Activated naive CD4-positive, alpha-beta T cell (primary cell): Measurements from ENCODE around the gene AHRR.
"Not testable (repeated sequence)": the region's sequence is repeated elsewhere in the genome, so short reads cannot be mapped to it uniquely, and the experiment has no call there.

ENCODE experiments used
- DNase-seq, 4 experiments: peaks; one replicate each; lab custom pipeline; 2025; lab: John Stamatoyannopoulos, UW

The AHRR gene

DNA sequence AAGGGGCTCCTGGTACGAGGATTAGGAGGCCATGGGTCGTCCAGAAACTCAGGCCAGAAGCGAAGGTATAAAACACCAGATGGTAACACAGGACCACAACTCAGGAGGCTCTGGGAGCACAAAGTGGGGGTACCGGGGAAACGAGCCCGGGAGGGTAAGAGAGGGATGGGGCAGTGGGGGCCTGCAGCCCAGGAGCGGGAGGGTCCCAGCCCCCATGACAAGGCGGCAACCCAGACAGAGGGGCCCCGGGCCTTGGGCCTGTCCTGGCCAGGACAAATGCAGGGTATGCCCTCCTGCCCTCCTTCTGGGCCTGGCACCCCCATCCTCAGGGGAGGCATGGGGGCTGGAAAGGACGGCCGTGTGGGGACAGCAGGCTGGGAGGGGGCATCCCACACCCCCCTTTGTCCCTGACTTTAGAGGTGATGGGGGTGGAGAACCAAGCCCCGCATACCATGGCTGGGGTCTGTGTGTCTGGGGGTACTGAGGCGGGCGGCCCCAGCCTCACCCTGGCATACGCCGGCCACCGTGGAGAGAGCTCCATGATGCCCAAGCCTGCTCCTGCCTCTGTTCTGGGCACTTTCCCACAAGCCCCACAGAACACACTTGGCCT is 74.5 kb downstream of the AHRR start:
- no peak for DNase-seq

DNA sequence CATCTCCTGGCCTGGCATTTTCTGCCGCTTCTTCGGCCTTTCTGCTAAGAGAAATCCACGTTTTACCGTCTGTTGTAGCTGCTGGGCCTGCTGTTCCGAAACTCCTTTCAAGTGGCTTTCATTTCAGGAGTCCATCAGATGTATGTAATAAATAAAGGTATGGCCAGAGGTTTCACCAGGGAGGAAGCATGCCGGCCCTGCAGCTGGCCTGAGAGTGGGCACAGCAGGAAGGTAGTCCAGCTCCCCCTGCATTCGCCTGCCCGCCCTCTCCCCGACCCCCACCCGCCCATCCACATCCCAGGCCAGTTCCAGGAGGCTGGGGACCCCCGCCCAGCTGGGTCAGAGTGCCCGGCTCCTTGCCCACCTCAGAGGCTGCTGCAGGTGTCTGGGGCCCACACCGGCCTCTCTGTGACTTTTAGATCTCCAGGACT is 75.0 kb downstream of the AHRR start:
- no peak for DNase-seq

DNA sequence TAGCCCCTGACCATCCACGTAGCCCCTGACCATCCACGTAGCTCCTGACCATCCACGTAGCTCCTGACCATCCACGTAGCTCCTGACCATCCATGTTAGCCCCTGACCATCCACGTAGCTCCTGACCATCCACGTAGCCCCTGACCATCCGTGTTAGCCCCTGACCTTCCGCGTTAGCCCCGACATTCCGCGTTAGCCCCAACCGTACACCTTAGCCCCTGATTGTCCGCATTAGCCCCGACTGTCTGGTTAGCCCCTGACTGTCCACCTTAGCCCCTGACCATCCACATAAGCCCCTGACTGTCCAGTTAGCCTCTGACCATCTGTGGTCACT is 76.6 kb downstream of the AHRR start:
- not testable (repeated sequence) for DNase-seq

DNA sequence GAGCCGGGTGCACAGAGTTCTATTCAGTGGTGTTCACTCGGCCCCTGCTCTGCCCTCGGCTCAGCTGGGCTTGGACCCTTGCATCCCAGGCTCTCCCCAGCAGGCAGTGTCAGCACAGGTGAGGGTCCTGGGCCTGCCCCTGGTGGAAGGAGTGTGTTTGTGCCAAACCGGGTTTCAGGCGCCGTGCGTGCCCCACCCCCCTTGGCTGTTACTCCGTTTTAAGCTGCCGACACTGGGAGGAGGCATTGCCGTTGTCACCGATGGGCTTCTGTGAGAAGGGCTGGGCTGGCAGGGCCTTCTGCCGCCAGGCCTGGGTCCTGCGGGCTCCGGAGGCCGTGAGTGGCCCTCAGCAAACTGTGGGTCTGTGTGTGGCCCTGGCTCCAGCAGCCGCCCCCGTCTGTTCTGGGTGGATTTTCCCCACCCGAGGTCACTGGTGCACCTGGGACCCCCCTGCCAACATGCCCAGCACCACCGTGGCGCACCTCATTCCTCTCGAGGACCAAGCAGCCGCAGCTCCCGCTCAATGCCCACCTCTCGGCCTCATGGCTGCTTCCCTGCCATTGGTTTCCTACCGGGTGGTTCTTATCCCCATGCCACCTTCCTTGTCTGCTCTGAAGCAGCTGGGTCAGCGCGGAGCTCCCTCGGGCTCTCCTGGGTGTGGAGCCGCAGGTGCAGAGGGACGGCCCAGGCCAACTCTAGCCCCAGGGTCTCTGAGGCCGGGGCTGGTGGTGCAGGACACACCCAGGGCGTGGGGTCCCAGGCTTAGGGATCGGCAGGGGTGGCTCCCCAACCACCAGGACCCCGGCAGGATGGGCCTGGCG is 77.2 kb downstream of the AHRR start:
- DNase-seq = no peak

DNA sequence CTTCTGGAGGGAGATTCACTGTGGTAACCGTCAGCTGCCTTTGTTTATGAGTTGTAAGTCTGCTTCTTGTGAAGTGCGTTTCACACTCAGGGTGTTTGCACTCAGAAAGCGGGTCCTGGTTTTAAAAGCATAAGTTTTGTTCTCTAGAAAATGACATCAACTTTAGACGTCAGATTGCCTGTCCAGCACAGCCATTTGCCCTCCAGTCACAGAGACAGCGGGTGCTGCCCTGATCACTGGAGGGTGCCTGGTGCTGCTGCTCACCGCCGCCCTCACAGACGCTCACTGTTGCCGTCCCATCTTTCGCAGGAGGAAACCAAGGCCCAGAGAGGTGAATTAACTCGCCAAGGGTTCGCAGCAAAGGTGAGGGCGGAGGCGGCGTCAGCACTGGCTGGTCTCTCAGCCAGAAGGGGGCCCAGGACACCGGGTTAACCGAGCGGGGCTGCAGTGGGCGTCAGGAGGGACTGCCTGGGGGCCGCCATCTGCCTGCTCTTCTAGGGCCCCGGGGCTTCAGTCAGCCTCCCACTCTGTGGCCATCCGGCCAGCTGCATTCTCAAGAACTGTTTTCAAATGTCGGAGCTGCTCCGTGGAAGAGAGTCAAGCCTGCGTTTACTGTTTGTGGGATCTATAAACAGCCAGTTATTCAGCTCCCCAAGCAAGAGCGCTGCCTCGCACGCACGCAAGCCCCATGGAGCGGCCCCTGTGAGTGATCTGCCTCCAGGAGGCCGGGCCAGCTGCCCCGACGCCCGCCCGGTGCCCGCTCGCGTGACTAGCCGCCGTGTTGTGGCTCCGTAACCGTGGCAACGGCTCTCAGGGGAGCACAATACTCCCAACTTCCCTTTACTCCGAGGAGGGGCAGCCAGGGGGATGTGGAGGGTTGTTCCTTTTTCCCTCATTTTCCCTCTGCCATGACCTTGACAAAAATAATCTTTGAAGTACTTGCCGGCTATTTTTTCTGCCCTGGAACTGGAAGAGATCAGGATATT is 78.1 kb downstream of the AHRR start:
- no peak for DNase-seq

DNA sequence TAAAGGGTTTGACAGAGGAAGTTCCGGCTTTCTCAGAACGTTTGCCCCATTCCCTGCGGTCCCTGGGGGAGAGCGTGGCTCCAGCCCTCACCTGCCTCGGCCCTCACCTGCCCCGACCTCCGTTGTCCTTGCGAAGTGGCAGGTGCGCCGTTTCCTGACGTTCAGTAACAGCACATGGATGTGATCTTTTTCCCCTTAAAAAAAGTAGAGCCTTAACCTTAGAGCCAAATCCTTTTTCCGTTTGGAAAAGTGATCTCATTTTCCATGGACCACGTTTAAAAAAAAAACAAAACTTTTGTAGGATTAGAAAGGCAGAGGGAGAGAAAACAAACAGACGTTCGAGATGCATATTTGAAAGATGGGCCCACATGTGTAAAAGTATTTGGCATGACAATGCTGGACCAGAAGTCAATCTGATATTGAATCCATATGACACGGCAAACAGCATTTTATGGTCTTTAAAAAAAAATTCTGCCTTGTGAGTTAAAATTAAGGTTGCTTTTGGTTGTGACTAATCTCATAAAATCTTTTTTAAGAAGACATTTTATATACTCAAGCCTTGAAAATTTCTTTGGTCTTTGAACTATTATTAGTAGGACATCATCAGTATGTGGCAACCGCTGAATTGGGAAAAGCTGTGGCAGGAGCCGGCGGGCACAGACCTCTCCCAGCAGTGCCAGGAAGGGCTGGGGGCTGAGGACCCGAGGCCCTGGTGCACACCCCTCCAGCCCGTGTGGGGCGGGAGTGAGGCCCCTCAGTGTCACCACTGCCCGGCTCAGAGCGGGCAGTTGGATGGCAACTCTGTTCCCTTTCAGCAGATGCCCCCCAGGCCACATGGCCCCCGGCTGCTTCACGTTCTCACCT is 79.0 kb downstream of the AHRR start:
- DNase-seq = no peak

DNA sequence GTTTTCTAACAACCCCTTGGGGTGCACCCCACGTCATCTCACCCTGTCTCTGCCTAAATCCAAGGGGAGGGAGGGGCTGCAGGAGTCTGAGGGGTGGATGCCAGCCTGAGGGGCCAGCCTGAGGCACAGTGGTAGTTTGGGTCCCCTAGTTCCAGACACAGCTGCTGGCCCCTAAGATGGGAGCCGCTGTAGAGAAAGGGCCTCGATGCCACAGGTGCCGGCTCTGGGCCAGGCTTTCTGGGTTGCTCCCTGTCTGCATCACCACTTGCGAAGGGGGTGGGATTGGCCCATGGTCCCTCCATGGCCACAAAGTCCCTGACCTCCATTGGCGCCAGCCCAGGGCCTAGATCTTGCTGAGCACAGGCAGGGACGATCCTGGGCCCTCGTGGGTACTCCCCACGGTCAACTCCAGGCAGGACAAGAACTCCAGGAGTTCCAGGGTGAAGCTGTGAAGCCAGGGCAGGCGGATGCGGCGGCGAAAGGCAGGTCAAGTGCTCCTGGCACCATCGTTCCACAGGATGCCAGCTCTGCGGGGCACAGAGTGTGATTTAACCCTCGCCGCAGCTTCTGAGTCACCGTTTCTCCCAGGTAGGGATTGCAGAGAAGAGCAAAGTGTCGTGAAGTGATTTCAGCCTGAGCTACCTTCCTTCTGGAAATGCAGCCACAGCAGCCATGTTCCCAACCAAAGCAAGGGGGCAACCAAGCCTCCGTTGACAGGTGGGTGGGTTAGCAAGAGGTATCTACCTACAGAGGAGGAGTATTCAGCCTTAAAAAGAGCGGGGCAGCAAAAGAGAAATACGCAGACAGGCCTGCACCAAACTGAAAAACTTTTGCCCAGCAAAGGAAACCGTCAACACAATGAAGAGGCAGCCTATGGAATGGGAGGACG is 79.9 kb downstream of the AHRR start:
- DNase-seq = no peak

DNA sequence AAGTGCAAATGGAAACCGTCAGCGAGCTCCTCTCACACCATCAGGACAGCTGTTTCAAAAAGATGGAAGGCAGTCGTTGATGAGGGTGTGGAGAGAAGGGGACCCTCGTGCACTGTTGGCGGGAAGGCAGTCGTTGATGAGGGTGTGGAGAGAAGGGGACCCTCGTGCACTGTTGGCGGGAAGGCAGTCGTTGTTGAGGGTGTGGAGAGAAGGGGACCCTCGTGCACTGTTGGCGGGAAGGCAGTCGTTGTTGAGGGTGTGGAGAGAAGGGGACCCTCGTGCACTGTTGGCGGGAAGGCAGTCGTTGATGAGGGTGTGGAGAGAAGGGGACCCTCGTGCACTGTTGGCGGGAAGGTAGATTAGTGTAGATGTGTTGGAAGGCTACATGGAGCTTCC is 80.7 kb downstream of the AHRR start:
- not testable (repeated sequence) for DNase-seq

DNA sequence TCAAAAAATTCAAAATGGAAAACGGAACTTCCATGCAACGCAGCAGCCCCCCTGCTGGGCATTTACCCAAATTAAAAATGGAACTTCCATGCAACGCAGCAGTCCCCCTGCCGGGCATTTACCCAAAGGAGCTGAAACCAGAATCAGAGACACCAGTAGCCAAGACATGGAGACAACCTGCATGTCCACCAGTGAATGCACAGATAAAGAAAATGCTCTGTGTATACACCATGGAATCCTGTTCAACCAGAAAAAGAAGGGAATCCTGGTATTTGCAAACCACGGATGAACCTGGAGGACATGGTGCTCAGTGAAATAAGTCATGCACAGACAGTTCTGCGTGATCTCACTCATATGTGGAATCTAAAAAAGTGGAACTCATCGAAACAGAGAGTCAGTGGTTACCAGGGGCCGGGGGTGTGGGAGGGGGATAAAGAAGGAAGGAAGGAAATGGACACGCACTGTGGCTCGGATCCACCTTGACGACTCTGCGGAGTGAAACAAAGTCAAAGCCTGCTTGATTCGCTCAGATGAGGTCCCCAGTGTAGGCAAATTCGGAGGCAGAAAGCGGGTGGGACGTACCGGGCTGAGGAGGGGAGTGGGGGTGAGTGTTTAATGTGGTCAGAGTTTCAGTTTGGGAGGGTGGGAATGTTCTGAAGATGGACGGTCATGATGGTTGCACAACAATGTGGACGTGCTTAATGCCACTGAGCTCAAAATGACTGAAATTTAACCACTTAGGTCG is 81.3 kb downstream of the AHRR start:
- DNase-seq = no peak

DNA sequence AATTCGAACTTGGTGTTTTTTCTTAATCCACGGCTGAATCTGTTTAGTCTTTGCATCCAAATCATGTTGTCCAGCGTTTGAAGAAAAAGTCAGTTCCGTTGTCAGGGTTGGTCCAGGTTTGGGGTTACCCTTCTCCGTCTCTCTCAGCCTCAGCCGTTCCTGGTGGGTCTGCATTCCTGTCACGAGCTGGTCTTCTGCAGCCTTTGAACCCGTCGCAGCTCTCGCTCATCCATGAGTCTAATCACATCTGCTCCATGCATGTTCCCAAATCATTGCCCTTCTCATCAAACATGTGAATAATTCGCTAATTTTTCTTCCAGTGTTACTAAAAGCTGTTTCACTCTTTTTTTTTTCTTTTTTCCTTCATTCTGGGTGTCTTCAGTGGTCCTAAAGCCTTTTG is 82.5 kb downstream of the AHRR start:
- no peak for DNase-seq

DNA sequence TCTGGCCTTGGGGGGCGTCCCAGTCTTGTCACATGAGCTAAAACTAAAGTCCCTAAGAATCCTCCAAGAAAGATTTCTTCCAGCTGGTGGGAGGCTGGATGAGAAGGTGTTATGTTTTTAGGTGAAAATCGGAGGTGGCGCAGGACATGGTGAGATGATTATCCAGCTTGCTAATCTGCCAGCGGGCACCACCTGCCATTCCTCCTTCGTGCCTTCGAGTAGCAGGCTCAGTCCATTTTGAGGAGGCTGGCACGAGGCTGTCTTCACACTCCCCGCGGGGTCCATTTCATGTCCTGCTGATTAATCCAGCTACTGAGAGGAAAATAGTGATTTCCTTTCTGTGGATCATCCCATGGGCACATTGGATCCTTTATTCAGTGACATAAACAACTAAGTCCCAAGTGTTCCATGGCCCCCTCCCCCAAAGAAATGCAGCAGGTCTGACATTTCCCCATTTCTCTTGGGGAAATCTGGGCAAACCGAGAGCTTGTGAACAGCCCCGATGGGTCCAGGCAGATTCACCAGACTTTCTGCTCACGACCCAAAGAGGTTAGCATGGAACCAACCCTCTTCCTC is 83.2 kb downstream of the AHRR start:
- no peak for DNase-seq

DNA sequence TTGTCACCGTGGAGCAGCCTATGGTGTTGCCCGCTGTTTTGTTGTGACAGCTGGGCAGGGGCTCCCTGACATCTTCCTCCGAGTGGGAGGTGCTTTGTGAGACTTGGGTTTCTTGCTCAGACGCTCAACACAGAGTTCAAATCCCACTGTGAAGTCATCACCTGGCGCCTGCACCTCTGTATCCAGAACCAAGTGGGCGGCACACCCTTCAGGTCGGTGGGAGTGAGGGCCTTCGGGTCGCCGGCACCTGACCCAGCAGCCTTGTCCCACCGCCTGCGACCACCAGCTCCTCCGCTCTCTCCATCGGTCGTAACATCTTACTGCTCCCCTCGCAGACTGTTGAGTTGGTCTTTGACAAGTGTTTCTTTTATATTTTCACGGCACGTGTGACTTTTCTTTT is 83.9 kb downstream of the AHRR start:
- DNase-seq = no peak

DNA sequence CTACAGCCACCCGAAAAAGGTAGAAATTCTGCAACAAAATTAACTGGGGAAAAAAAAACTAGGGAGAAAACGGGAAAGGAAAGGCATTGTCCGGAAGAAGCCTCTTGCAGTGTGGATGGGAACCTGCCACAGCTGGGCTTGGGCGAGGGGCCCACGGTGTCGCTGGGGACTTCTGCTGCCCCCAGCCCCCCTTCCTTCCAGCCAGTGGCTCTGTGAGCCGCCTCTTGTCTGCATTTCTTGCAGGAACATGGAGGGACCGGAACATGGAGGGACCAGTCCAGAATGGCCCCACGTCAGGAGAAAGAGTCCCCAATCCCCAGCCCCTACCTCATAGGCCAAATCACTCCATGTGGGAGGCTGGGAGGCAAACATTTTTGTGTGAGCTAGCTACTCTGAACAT is 84.5 kb downstream of the AHRR start:
- DNase-seq = no peak

DNA sequence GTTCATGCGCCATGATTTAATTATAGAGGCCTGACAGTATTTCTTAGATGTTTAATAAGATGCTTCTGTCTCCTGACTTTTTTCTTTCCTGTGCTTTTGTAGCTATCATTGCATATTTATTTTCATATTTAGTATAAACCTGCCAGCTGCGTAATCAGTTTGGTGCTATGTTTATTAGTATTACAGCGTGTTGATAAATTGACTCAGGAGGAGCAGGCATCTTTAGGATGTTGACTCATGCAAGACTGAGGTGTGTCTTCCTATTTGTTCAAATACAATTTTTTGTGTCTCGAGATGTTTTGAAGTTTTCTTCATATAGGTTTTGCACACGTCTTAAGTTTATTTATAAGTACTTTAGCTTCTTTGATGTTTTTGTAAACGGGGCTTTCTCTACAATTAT is 85.5 kb downstream of the AHRR start:
- no peak for DNase-seq

DNA sequence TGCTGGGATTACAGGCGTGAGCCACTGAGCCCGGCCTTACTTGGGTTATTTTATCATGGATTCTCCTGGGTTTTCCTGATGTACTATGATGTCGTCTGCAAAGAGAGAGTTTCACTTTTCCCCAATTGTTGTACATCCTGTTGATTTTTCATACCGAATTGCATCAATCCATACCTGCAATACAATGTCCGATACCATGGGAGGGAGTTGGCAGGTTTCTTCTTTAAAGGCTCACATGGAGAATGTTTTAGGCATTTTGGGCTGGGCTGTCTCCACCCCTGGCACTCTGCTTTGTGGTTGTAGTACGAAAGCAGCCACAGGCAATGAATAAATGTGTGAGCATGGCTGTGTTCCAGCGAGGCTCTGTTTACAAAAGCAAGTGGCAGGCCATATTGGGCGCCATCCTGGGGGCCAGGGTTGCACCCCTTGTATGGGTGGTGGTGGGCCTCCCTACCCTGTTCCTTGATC is 86.3 kb downstream of the AHRR start:
- no peak for DNase-seq

DNA sequence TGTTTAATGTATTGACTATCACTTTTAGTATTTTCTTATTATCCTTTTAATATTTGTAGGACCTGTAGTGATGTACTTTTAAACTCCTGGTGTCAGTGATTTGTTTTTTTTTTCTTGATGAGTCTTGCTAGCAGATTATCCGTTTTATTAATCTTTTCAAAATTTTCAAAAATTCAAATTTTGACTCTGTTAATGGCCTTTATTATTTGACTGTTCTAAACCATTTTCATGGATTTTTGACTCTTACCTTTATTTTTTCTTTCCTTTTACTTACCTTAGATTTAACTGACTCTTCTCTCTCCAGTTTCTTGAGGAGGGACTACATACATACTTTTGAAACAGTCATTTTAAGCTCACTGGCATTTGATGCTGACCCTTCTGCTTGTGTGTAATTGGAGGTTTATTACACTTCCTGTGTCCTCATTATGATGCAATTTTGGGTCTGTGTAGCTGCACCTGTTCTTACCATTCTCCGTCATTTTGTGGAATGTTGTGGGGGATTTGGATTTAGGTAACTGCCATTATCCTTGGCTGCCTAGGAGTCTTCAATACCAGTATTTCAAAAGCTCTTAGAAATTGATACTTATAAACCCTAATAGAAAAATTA is 89.5 kb downstream of the AHRR start:
- no peak for DNase-seq

DNA sequence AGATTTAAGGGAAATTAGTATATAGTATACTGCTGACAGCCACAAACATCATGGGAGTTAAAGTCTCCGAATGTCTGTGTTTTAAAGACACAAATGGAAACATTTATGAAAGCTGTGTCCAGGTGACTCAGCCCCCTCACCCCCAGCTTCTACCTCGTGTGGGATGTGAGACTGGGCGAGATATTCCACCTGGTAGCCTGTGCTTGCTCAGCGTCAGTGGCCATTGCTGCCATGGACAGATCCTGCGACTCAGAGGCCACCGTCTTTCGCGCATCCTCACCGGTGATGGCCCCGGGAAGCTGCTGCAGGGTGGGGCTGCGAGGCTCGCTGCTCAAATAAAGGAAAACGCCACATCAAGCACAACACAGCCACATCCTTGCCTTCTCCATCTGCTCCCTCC is 90.2 kb downstream of the AHRR start:
- DNase-seq = no peak

DNA sequence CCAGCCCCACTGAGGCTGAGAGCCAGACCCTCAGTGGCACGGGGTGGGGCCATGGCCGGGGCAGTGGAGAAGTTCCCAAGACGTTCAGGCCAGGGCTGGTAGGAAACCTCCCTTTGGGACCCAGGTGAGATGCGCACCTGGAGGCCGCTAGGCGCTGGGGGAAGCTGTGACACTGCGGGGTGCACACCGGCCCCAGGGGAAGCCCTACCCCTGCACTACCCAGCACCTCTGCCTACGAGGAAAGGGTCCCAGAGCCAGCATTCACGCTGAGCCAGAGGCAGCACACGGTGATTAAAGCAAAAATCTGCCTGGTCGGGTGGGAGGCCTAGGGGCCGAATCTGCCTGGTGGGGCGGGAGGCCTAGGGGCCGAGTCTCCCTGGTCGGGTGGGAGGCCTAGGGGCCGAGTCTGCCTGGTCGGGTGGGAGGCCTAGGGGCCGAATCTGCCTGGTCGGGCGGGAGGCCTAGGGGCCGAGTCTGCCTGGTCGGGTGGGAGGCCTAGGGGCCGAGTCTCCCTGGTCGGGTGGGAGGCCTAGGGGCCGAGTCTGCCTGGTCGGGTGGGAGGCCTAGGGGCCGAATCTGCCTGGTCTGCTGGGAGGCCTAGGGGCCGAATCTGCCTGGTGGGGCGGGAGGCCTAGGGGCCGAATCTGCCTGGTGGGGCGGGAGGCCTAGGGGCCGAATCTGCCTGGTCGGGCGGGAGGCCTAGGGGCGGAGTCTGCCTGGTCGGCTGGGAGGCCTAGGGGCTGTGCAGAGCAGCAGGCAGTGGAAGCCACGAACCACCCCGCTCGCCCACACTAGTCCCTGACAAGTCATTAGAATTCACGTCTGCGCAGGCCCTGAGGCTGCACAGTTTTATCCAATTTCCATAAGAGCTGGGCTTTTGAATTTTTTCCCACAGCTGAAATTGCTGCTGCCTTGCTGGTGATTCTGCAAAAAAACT is 93.7 kb downstream of the AHRR start:
- DNase-seq = not testable (repeated sequence)
